GM19025 (cell line): ENCODE results near the gene ASXL3.

Source experiments
- ATAC-seq: cut with Tn5 transposase; IDR thresholded peaks from one replicate; pipeline ENCODE4 v1.9.1; 2021; ENCODE audit warnings: mild to moderate bottlenecking, low read depth, moderate library complexity; ENCODE audit not compliant: unreplicated experiment

Gene ASXL3

DNA sequence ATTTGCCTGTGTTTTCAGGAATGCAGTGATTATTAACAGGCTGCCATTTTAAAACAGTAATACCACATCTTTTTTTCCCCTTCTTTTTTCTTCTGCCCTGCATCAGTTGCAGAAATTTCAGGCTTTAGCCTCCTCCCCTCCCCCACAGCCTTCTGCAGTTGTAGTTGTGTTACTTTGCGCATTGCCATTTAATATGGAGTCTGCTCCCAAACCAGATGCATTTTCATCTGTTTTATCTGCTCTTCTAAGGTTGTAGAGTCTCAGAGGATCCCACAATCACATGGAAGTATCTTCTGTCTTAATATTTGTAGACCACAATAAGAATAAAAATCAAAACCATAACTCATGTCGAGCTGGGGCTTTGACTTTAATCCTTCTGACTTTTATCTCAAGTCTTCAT, 3.8 kb downstream of the ASXL3 start:
- no peak for ATAC-seq

DNA sequence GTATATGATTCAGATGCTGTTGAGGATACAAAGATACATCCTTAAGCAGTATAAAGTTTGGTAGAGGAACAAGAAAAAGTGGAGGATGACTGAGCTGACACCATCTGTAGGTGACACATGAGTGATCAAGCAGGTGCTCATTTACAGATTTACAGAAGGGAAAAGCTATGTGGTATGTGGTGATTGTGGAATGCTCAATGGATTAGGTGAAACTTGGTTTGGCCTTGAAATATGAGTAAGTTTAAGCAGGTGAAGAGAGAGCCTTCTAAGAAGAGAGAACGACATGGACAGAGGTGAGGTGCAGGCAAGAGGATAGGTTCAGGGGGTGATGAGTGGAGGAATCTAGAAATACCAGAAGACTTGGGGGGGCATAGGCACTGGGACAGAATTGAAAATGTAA, 5.9 kb downstream of the ASXL3 start:
- no peak for ATAC-seq

DNA sequence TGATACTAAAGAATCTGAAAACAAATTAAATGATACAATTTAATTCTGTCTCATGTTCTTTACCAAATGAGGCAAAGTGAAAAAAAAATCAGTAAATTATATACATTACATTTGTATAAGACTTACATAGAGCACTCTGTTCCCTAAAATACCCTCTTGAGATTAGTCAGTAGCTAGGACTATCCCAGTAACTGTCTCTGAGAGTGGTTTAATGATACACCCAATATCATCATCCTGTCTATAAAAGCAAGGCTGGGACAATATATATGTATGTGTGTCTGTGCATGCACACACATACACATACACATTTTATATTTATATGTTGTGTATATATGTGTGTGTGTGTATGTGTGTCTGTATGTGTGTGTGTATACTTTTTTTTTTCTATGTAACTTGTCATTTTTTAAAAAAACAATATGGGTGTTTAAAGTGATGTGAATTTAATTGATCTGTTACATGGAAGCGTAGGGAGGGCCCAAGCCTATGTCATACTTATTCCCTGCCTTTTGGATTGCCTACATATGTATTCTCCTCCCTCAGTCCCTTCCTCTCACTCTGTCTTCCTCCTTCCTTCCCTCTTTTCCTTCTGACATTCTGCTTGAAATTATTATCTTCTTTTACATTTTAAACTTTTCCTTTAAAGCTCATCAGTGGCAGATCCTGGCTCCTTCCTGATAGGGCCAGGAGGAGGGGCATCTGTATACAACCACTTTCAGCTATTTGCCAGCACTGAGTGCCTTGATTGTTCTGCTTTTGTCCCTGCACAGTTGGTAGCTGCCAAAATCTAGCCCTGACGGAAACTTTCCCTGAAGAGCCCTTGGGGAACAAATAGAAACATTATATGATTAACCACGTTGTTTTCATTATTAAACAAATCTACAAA, 6.8 kb downstream of the ASXL3 start:
- ATAC-seq = no peak

DNA sequence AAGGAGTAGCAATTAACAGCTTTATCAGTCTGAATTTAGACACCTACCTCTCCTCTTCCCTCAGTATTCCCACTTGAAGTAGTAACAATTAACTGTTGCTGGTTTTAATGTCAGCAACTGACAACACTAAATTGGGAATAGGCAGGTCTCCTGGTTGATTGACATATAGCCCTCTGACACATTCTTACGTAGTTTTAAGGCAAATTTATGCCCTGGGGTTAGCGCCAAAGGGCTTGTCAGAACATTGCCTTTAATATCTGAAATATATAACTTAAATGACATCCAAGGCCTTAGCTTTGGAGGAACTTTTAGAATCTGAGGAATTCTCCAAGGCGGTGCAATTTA, 7.4 kb downstream of the ASXL3 start:
- no peak for ATAC-seq

DNA sequence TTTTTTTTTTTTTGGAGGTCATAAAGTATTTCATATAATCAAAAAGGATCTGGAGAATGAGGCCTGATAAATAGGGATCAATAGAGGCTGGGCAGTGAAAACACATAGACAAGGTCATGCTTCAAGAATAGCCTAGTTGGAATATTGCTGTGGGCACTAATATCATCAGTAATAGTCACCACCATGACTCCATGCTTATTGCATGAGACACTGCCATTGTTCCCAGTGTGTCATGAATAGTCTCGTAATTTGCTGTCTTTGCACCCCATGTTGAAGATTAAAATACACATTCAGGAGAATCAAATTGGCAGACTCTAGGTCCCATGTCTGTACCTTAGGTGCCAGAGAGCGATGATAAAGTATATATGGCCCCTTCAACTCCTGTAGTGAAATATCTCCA, 10.3 kb downstream of the ASXL3 start:
- no peak for ATAC-seq

DNA sequence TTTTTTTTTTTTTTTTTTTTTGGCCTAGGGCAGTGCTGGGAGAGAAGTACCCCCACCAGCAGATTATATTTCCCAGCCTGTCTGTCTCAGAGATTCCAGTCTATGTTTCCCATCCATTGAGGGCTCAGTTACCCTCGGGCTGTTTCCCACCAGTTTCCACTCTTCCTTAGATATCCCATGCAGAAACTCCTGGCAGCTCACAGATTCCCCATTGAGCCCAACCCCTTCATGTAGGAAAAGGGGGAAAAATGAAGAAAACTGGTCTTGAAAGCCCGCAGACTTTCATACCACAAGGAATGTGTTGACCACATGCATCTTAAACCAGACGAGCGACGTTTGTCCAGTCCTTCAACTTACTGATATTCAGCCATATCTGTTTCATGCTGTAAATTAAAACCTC, 15.2 kb downstream of the ASXL3 start:
- no peak for ATAC-seq

DNA sequence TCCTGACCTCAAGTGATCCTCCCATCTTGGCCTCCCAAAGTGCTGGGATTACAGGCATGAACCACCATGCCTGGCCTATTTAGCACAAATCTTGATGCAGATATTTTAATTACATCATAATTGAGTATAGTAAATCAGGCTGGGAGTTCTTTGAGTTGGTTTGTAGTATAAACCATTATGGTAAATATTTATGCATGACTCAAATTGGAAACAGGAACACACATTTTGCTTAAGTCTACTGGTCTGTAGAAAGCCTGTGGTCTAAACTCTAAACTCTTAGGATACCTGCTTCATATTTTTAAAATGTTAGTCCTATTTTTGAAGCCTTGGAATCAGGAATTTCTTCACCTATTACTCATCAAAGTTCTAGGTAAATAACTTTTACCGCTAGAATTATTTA, 16.8 kb downstream of the ASXL3 start:
- ATAC-seq = no peak

DNA sequence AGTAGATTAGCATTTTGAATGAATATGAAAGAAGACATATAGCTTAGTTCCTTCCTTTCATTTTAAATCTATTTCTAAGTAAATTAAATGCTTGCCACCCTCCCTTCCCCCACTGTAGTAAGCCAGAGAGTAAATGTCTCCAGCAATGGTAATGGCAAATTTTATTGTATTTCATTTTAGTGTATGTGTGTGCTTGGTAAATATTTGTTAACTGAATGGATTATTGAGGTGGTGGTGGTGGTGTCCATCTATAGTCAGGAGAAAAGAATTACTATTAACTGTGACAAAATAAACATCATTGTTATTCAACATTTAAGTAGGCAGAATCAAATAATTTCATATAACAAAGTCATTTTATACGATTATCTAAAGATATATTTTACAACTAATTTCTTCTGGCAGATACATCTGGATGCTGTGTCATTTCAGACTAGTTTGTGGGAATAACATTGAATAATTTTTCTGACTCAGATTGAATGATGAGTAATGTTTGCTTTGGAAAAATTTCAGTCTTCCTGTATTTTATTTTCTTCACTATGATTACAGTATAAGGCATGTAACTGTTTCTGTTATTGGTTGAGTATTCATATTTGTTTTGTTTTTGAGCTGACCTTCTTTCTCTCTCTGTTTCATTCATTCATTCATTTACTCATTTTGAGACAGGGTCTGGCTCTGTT, 18.3 kb downstream of the ASXL3 start:
- ATAC-seq = no peak

DNA sequence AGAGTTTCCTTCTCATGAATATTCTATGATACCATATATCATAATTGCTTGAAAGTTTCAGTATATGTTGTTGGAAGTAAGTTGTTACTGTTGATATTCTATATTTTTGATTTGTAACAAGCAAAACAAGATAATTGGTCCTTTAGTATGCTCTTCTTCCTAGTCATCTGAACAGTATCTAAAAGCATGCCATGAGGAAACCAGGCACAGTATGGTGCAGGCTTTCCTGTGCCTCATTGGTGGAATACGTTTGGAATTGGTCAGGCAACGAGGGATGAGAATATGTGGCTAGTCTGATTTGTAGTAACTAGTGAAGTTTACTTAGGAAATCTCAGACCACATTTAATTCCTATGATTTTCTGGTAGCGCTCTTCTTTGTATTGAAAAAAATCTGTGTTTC, 22.8 kb downstream of the ASXL3 start:
- ATAC-seq = no peak

DNA sequence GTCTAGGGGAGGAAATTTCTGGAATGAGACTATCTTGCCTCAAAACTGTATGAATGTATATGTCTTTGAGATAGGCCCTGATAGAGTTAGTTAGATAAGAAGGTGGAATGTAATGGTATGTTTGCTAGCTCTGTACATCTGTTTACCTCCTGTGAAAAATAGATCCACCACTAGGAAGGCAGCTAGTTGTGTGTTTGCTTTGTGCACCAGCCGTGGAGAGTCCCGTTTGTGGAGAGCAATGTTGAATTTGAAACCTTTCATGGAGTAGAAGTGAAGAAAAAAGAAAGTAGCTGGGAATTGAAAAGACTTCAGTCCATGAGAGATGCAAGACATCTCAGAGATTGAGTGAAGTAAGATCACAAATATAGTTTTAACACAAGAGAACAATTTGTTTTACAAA, 25.4 kb downstream of the ASXL3 start:
- no peak for ATAC-seq

DNA sequence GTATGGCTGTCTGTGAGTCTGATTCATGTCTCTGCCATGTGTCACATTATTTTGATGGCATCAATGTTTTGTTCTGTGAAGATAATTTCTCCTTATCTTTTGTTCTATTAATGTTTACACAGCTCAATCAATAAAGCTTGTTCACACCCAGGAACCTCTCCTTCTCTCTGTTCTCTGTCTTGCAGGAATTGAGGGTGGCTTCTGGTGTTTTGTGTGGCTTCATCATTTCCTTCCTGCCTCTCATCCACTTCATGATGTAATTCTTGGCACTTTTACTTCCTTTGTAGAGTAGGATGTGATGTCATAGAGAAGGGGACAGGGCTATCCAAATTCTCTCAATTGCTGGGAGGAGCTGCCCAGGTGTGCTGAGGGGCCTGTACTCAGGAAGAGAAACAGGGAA, 27.2 kb downstream of the ASXL3 start:
- no peak for ATAC-seq

DNA sequence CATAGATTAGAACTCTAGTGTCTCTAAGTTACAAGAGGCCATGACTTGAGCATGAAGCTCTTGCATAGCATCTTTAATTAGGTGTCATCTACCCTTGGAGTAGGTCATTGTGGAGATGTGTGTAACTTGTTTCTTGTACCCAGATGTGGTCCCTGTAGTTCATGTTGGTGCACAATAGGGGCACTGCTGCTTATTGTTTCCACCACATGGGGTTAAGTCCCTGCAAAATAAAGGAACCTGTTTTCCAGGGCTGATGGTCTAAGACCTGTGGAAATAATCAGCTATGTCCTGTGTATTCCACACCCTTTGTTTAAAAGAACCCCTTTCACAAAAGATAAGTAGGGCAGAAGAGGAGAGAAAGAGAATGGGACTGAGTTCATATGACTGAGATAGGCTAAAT, 28.6 kb downstream of the ASXL3 start:
- no peak for ATAC-seq

DNA sequence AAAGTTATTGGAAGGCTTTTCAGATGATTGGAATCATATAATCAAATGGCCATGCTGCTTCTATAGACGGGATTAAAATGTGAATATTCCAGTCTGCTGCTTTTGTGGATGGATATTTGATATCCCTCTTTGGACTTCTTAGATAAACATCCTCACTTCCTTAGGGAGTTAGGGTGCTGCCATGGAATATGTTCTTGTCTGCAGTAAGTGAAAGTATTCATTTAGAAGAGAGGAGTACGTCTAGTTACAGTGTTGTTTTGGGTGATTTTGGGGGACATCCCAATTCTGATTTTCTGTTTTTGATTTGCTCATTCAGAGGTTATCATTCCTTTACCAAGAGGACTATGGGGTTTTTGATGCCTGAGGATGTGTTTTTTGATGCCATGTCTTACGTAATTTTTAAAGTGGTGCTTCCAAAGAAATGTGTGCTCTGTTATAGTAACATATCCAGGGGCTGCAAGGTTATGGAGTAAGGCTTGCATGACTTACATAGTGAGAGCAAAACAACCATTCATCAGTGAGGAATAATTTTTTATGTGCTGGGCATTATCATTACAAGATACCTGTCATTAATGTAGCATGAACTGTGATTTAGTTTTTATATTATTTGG, 33.6 kb downstream of the ASXL3 start:
- ATAC-seq = no peak

DNA sequence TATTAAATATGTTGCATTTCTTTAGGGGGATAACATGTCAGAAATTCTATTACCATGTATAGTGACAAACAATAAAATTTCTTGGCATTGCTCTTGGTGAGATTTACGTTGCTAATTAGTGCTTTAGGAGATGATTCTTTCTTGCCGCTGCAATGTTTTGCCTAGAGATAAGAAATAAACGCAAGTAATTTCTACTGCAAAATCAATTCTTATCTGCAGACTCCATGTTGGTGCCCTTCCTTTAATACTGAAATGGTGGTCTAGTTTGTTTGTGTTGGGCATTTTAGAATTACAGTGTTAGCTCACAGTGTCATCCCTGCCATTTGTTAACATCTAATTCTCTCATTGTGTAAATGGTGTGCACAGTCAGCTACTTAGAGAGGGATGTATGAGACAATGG, 34.6 kb downstream of the ASXL3 start:
- ATAC-seq = no peak

DNA sequence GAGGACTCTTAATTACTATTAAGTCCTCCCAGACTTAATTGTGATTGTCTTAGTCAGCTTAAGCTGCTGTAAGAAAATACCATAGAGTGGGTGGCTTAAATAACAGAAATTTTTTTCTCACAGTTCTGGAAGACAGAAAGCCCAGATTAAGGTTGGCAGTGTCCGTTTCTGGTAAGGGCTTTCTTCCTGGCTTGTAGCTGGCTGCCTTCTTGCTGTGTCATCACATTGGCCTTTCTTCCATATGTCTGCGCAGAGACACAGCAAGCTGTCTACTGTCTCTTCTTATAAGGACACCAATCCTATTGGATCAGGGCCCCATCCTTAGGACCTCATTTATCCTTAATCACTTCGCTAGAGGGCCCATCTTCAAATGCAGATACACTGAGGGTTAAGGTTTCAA, 38.5 kb downstream of the ASXL3 start:
- ATAC-seq = no peak

DNA sequence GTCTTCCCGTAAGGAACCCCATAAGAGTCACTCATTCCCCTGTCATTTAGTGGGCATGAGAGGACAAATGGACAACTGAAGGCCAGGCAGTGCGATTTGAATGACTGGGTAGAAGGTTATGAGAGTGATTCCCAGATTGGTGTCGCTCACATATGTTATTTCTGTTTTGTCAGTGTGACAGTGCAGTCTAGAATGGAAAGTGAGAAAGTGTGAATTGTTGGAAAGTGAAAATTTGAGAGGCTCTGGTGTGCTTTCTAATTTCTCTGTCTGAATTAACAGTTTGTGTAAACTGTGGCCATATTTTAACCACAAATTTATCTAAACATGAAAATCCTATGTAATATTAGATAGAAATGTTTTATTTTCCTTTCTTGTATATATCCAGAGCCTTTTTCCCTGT, 49.1 kb downstream of the ASXL3 start:
- no peak for ATAC-seq

DNA sequence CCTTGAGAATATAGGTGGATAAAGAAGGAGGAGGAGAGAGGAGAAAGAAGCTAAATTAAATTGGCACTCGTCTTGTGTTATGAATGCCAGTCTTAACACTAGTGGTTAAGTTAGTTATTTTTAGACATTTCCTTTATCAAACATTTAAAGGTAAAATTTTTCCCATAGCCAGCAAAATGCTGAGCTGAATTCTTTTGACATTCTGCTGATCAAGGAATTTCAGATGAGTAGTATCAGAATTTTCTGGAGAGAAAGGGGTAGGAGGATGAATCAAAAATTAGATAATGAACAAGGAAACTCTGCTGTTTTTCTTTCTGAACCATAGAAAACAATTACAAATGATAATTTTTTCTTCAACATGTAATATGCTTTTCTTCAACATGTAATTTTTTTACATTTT, 52.5 kb downstream of the ASXL3 start:
- ATAC-seq = no peak

DNA sequence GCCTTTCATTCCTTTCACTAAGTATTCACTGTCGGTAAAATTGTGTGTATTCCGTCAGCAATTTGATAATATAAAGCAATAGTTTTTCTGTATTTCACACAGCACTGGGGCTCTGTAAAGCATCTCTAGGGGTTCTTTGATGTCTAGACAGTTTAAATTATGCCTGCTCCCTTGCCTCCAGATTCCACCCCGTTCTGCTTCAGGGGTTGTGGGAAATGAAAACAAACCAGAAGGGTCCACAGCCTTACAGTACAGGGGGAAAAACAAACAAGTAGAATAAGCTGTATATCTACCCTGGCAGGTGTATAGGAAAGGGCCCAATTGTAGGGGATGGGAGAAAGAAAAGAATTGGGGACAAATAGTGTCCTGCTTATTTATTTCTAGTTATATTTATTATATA, 63.1 kb downstream of the ASXL3 start:
- no peak for ATAC-seq

DNA sequence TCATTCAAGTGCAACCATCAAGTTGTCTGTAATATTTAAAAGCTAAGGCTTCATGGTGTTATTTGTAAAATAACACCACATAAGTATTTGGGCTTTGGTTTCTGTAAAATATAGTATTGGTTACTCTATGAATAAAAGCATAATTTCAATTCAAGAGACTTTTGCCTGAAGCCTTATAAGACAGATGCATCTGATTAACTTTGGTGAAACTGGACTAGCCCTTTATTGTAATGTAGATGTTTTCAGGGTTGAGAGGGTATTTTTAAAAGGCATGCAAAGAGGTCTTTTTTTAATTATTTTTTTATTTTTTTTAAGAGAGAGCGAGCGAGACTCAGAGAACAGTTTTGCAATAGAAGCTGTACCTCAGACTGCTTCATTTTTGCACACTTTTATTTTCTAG, 66.5 kb downstream of the ASXL3 start:
- ATAC-seq = no peak

DNA sequence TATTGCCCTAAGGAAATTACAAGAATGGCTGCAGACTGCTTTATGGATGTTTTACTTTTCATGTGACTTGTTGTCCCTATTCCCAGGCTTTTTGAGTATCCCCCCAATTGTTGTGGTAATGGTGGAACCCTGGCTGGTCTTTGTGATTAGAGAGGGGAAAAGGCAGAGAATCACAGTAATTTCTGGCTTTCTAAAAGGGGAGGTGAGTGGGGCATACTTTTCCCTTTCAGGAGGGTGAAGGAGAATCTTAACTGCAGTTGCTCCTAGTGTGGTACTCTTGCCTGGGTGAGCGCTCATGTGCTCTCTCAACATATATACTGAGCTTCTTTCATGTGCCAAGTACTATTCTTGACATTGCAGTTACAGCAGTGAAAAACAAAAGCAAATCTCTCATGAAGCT, 69.3 kb downstream of the ASXL3 start:
- ATAC-seq = no peak

DNA sequence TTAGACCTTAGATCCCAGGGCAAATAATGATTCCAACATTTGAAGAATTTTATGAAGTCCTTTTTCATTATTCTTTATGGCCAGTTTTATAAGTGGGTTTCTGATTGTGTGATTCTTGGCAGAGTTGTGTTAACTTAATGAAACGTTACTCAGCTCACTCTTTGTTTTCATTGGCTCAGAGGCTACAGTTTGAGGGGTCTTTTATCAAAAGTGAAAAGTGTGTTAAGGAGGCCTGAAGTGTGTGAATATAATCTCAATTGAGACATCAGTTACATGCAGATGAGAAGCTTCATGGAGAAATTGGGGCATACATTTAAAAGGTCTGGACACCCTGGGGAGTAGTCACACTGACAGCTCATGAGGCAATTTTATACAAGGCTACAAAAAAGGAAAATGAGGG, 74.6 kb downstream of the ASXL3 start:
- ATAC-seq = no peak

DNA sequence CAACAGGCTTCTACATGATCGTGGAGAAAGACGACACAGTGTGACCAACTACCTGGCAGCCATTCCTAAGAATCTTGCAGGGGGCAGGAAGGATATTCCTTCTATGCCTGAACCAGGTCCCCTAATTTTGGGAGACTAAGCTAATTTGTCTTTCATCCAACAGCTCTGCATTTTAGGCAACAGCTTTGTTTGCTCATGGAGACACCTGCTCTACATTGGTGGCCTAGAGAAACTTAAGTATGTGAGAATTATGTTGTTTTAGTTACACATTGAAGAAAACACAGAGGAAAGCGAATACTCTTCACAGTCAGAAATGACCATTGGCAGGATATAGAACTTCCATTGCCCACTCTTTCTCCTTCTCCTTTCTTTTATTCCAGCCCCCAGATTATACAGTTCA, 75.2 kb downstream of the ASXL3 start:
- ATAC-seq = no peak
